HG02870 (cell line): ENCODE results near the gene LPAR1.

Experiments
- ATAC-seq: cut with Tn5 transposase; IDR thresholded peaks from one replicate; pipeline ENCODE4 v1.9.1; 2021; ENCODE audit warnings: mild to moderate bottlenecking, moderate library complexity; ENCODE audit not compliant: unreplicated experiment

LPAR1 gene

DNA sequence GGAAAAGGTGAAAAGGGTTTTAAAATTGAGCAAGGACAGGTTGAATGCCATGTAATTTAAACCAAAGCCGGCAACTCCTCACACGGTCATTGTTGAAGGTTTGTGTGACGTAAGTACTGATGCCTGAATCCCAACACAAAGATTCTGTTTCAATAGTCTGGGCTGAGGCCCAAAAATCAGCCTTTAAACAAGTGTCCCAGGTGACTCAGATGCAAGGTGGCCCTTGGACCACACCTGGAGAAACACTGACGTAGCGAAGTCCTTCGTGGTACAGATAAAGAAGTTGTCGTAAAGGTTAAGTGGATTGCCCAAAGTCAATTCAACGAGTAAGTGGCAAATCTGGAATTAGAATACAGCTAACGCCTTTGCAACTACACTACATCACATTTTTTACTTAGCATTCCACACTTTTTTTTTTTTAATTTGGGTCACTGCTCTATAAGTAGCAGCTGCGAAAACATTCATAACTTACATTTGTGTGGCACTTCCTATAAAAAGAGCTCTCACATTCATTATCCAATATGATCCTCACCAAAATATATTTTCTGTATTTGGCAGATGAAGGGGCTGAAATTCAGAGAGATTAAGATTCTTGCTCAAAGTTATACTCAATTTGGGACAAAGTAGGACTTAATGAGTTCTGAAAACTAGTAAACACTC lies 111.3 kb downstream of the LPAR1 start:
- no peak for ATAC-seq

DNA sequence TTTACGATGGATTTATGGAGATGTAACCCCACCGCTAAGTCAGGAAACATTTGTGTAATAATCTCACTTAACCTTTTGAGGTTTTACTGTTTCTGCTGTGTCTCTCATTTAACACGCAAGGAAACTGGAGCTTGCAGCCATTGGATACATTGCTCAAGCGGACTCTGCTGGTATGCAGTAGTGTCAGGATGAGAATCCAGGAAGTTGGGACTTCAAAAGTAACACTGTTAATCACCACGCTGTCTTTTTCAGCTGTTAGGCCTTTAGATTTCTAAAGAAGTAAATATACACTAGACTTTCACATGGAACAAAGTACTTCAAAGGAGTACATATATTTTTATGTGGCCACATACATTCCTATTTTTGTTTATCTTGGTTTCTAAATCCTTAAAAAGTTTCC lies 114.7 kb downstream of the LPAR1 start:
- ATAC-seq = no peak

DNA sequence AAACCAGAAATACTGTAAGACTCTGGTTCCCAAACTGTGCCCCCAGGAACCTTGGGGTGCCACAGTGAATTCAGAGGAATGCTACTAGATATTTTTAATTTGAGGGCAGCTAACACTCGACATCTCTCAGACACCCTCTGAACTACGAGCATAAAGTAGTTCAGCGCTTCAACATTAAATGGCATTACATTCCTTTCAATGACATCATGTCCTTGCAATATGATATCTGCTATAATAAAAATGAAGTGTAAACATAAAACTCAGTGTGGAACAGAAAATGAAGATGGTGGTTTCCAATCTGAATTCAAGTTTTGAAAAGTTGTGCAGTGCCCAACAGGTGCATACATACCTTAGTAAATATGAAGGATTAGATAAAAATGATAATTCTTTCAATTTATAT lies 116.1 kb downstream of the LPAR1 start:
- no peak for ATAC-seq

DNA sequence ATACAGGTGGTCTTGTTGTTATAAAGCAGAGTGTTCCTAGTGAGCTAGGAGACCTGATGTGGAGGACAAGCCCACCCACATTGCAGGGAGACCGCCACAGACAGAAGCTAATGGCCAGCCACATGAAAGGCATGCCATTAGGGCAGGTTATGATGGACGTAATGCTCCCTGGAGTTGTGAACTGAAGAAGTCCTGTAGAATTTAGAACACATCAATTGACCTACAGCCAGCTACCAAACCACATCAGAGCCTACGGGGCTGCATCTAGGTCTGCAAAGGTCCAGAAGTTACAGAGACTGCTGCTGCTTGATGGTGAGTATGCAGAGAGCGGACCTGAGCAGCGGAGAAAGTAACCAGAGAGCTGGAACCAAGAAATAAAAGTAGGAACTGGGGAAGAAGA lies 116.6 kb downstream of the LPAR1 start:
- no peak for ATAC-seq

DNA sequence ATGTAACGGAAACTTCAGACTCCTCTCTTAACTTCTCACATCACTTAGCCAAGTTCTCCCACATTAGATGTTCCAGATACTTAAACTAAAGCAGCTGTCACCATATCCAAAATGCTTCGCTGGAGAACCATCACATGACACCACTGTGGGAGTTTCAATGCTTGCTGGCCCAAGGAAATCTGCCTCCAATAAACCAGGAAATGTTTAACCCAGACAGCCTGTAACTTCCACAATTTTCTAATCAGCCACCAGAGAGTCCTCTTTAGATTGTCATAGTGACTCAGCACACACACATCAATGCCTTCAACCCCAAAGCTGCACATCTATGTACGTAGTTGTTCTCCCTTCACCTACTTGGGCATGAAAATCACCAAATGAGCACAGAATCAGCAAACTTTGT lies 118.7 kb downstream of the LPAR1 start:
- ATAC-seq = no peak

DNA sequence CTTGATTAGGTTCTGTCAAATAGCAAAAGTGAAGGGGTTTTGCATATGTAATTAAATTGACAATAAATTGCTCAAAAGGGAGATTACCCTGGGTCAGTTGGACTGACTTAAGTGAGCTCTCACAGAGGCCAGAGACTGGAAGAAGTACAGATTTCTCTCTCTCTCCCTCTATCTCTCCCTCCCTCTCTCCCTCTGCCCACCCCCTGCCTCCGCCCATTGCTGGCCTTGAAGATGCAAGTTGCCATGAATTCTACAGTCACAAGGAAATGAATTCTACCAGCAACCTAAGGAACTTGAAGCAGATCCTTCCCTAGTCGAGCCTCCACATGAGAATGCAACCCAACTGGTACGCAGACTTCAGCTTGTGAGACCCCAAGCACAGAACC lies 119.2 kb downstream of the LPAR1 start:
- ATAC-seq = no peak

DNA sequence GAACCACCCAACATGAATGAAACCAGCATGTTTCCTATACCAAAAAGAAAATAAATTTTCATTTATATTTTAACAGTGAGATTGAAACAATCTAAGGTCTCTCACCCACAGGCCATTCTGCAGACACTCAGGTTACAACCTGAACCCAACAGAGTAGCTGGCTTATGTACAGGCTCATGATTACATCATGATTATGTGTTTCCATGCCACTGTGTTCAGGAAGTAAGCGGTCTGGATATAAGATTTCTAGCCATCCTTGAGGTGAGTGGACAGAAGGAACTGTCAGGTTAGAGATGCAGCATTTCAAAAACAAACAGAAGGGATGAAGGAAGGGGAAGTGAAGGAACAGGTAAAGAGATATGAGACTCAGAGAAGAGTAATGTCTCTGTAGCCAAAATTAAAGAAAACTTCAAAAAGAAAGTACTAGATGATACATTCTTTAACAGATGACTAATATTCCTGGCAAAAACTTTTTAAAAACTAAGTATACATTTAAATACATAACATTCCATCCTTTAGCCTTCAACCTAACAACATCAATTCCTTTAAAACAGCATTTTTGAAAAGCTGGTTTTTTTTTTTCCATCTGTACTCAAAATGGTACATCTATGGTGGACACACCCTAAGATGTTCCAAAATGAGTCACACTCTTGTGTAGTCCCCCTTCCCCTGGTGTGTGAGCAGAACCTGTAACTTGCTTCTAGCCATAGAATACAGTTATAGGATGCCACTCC lies 119.8 kb downstream of the LPAR1 start:
- ATAC-seq = no peak

DNA sequence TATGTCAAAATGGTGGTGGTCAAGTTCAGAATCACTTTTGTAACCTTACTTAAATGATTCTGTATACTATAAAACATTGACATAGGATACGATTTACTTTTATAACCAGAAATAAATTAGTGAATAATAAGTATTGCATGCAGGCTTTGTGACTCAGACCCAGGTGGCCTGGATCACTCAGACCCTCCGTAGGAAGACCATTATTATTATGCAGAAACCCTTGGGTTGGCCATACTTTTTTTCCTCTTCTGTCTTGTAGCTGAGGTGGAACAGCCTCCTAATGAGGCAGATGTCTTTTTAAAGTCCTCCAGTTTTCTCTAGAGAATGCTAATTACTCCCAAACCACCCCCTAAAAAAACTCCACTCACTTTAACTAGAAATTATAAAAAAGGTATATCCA lies 121.9 kb downstream of the LPAR1 start:
- ATAC-seq = no peak

DNA sequence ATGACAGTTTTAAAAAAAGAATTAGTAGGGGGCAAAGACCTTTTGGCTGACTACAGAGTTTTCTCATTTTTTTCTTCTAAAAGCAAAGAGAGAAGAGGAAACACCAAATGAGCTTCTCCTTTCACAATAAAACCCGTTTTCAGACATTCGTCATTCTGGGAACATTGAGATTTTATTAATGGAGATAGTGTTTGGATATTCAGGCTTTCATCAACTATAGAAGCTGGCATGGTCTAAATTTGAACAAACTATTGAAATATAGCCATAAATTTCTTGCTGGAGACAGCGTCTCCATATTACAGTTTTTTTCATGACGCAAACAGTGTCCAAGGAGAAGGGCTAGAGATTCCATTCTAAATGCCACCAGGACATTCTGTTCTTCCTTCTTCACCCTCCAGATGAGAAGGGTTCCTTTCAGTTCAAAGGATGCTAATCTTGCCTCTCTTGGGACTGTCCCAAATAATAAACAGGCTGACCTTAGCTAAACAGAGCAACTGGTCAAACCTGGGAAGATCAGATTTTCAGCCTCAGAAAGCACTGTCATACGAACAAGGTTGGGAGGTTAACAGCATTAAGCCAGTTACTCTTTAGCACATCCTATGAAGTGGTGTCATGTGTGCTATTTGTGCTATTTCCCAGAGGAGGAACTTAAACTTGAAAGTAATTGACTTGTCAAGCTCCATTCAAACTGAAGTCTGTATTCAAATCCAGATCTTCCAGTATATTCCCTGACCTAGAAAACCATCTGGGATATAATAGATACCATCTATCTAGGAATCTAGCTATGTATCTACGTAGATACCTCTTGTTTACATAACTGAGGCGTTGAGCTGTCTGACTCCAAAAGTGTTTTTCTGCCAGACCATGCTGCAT lies 125.6 kb downstream of the LPAR1 start:
- no peak for ATAC-seq

DNA sequence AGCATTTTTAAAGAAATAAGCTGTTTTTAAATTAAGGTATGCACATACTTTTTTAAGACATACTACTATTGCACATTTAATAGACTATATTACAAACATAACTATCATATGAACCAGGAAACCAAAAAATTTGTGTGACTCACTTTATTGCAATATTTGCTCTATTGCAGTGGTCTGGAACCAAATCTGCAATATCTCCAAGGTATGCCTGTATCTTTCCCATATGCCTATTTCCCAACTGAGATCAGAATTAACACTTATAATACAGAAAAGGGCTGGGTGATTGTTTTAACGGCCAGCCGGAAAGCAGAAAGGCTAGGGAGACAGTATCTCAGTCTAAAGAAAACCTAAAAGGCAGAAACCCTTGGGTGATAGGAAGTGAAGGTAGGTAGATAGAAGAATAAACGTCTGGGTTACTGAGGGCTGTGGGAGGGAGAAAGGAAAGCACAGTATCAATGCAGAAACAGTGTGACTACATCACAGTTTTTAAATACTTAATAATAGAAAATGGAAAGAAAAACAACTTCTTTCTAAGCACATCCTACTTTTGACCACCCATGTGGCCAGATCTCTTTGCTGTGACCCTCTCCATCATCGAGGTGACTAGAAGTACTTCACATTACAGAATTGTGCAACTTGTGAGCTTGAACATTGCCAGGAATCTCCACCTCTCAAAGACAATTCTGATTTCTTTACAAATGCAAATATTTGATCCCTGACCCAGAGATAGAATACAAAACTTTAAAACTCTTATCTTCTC lies 126.4 kb downstream of the LPAR1 start:
- ATAC-seq = no peak

DNA sequence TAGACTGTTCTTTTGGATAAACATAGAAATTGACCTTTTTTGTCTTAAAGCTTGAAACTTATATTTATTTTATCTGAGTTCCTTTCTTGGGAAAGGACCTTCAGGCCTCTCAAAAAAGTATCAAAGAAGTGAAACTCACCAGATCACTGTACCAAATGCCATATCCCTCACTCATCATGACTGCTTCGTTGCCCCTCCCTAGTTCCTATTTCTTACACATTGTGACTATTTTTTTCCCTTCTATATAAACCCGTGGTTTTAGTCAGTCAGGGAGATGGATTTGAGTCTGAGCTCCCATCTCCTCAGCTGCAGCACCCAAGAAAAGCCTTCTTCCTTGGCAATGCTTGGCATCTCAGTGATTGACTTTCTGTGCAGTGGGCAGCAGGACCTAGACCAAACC lies 129.4 kb downstream of the LPAR1 start:
- no peak for ATAC-seq

DNA sequence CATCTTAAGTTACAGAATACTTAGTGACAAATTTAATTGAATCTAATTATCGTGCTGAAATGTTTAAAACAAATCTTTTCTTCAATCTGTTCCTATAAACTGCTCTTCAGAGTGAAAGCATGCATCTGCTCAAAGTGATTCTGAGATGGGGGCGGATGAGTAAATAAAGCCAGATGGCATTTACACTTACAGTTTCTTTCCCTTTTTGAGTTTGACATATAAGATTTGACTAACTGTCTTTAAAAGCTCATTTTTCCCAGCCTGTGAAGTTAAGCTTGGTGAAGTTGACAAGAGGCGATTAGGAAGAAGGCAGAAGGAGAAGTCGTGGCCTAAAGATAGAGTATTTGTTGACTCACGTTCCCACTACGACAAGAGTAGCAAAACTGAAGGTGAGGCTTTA lies 137.4 kb downstream of the LPAR1 start:
- ATAC-seq = no peak

DNA sequence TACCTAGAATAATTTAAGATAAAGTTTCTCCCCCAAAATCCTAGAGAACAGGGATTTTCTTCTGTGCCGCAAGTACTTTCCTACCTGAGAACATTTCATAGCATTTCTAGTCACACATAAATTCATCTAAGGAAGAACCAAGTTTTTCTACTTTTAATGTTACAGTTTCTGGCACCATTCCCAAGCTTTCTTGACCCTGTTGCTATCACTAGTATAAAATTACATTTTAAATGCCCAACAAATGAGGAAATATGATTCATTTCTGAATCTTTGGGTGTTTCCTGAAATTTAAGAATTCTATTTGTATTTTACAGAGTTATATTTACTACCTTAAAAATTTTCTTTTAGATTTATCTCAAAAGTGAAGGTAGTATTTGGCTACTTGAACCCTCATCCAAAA lies 137.8 kb downstream of the LPAR1 start:
- no peak for ATAC-seq

DNA sequence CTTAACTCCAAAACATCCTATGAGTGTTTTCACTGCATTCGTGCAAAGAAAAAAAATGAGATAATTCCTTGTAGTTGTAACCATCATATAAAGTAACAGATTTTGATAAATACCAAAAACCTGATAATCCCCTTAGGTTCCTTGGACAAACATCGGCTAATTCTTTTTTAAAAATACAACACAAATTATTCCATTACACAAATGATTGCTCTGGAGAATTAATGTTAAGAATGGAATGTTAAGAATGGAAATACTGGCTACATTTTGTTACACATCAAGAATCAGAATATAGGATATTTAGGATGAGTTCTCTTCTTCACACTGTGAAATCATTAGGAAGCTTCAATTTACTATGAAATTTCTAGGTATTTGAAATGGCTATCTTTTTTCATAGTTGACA lies 139.4 kb downstream of the LPAR1 start:
- ATAC-seq = no peak

DNA sequence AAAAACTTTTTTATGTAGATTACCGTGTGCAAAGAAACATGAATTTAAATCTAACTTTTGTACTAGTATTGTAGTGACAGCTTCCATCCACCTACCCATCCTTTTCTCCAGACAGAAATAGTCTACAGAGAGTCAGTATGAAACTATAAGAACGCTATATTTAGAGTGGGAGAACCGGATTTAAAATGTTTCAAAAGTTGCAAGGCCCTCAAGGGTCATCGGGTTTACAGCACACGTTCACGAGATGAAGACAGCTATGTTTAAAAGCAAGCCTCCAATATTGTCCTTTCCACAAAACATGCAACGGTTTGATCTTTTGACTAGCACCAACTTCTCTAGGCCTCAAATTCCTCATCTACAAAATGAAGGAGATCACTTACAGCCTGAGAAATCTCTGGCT lies 139.9 kb downstream of the LPAR1 start:
- ATAC-seq = no peak

DNA sequence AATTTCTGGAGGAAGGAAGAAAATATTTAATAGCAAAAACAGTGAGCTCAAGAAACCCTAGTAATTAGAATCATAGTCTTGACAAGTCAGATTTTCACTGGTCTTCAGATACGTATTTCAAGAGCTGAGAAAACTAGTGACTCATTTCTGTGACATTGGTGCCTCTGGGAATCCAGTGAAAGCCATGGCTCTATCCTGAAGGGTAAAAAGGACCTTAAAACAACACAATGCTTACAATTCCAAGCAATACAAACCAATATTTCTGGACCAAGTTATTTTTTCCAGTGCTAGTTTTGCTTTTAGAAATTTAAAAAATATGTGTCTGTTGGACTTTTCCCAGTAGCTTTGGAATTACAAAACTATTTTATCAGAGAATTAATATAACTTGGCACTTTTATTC lies 140.3 kb downstream of the LPAR1 start:
- no peak for ATAC-seq

DNA sequence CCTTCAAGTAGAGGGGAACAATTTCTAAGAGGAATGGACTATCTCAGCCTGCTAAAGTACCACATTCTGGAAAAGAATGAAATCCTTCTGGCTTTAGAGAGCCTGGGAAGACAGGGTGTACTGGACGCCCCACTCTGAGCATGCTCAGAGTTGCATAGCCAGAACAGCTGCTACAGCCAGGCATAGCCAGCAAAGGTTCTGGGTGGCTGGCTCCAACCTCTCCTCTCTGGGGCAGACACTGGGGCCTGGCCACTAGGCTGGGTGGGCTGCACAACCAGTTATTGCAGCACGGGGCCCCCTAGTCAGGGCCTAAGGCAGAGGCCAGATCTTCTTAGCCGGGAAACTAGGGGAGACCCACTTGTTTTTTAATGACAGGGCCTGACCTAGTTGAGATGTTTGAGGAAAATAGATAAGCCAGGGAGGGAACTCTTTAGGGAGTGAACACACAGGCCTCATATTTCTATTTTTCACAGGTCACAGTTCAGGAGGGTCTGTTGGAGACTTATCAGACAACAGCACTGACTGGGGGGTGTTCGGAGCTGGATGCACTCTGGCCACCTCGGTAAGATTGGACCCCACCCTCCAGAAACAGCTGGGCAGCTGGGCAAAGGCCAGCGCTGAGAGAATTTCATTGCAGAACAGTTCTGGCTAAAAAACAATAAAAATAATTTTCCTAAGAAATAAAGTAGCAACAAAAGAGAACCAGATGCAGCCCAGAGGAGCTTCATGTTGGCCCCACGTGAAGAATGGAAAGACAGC lies 142.9 kb downstream of the LPAR1 start:
- ATAC-seq = no peak

DNA sequence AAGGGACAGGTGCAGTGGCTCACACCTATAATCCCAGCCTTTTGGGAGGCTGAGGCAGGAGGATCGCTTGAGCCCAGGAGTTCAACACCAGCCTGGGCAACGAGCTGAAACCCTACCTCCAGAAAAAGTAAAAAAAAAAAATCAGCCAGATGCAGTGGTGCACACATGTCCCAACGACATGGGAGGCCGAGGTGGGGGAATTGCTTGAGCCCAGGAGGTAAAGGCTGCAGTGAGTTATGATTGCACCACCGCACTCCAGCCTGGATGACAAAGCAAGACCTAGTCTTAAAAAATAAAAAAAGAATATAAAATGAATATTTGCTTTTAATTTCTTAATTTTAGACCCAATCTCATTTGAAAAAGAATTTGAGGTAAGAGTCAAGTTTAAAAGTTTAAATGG lies 143.5 kb downstream of the LPAR1 start:
- no peak for ATAC-seq

DNA sequence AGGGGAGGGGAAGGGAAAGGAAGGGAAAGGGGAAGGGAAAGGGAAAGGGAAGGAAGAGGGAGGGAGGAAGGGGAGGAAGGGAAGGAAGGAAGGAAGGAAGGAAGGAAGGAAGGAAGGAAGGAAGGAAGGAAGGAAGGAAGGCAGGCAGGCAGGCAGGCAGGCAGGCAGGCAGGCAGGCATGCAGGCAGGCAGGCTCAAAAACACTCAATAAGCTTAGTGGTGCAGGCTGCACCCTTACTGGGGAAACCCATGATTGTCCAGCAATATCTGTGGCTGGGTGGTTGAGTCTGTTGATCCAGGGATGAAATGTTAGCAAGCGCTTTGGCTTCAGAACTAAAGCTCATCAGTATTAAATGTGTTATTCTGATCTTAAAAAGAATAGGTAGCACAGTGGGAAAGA lies 145.6 kb downstream of the LPAR1 start:
- ATAC-seq = no peak

DNA sequence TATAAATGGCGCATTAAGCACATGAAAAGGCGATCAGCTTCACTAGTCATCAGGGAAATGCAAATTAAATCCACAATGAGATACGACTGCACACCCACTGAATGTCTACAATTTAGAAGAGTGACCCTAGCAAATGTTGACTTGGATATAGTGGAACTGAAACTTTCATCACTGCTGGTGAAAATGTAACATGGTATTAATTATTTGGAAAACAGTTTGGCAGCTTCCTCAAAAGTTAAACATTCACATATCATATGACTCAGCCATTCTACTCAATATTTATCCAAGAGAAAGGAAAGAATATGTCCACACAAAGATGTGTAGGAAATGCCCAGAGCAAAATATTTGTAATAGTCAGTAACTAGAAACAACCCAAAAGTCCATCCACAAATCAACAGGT lies 146.5 kb downstream of the LPAR1 start:
- no peak for ATAC-seq

DNA sequence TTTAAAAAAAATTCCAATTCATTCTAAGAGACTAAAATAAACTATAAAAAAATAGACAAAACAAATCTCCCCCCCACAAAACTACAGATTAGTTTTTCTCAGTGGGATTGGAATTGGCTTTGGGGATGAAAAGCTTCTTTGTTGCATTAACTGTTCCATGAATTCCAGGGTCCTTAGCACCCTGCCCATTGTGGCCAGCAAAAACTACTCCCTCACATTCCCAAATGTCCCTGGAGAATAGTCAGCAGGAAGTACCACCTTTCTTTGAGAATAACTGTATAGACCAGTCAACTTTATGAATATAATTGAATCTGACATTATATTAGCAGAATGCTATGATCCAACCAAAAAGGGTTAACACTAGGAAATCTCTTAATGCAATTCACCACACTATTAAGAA lies 147.9 kb downstream of the LPAR1 start:
- no peak for ATAC-seq
